GM18519 (cell line): ENCODE results near the gene XRN2.

Experiments used
- ATAC-seq: cut with Tn5 transposase; IDR thresholded peaks from one replicate; pipeline ENCODE4 v1.9.1; 2021; ENCODE audit warnings: mild to moderate bottlenecking, moderate library complexity; ENCODE audit not compliant: unreplicated experiment, low FRiP score

Gene XRN2

DNA sequence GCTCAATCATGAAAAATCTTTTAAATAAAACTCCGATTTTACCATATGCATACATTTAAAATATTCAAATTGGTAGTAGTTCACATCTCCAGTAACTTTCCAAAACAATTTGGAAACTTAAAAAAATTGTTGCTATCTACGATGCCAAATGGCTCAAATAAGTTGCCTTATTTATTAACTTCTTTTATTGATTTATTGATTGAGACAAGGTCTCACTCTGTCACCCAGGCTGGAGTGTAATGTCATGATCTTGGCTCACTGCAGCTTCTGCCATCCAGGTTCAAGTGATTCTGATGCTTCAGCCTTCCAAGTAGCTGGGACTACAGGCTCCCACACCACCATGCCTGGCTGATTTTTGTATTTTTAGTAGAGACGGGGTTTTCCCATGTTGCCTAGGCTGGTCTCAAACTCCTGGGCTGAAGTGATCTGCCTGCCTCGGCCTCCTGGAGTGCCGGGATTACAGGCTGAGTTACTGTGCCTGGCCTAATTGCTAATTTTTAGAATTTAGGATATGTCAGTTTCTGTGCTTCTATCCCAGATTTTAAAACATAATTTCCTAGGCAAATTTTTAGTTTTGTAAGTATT lies 81.3 kb downstream of the XRN2 start:
- ATAC-seq: no peak

DNA sequence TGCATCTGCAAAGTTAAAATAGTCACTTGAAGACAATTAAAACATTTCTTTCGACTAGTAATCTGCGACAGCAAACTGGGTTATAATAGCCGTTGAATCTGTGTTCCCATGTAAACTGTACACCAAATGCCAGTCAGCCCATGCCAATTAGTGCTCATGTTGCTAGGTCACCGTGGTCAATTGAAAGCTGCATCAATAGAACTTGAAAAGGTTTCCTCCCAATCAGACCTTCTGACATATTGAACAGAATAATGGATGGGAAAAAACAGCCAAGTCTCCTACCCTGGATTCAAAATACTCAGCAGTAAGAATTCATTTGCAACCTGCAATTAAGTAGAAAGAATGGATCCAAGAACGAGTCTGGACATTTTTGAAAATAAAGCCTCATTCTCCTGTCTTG lies 83.0 kb downstream of the XRN2 start:
- ATAC-seq: no peak

DNA sequence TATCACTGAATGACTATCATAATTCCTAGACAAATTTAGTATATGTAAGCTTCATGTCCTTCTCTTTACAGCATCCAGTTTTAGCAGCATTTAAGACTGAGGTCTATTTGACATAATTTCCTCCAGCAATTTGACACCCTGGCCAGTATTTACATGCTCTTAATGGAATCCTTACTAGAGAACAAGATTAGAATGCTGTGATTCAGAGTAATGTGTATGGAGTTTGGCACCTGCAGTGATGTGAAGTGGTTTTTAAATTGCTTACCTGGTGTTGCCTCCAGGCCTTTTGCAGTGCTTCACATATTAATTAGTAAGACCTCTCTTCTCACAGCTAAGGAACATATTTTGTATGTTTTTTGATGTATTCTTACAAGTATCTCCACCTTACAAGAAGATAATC lies 84.4 kb downstream of the XRN2 start:
- ATAC-seq: no peak

DNA sequence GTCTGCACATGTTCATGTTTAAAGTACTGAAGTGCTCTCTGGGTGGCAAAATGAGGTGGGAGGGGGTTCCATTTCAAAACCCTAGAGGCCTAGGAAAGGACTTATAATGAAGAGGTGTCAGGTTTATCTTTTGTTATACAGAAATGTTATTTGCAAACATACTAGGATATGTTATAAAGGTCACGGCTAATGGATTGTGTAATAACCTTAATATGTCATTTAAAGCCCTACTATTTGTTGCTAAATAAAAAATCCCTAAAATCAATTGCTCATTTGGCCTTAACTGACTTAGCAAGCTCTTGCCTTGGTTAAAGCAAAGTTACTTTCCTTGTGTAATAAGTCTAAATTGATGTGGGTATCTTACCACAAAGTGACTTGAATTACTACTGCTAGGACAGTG lies 85.4 kb downstream of the XRN2 start:
- ATAC-seq: no peak

DNA sequence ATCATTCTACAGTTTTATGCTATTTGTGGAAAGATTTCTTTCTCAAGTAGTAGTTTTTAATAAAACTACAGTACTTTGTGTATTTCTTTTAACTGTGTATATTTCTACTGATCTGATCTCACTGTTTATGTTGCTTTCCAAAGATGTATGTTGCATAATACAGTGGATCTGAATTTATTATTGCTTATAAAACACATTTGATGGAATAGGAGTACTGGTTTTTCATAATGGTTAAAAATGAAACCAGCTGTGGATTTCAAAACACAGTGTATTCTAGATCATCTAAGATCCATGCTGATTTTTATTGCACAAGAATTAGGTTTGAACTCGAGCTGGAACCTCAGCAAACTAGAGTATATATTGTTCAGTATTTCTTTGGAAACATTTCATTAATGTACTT lies 86.2 kb downstream of the XRN2 start:
- ATAC-seq: no peak

DNA sequence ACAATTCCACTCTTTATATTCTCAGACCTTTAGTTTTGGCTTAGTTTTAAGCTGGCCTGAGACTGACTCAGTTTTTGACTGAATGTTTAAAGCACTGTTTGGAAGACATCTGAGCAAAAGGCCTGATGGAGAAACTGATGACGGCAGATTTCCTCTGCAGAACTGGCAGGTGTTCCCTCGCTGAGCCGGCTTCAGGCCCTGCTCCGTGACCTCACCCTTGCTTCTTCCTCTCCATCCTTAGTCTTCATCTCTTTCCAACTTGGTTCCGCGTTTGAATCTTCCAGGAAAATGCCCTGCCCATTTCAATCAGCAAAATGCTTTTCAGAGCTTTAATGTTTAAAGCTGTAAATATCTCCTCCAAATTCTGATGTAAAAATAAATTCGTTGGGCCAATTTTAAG lies 87.6 kb downstream of the XRN2 start:
- ATAC-seq: no peak

DNA sequence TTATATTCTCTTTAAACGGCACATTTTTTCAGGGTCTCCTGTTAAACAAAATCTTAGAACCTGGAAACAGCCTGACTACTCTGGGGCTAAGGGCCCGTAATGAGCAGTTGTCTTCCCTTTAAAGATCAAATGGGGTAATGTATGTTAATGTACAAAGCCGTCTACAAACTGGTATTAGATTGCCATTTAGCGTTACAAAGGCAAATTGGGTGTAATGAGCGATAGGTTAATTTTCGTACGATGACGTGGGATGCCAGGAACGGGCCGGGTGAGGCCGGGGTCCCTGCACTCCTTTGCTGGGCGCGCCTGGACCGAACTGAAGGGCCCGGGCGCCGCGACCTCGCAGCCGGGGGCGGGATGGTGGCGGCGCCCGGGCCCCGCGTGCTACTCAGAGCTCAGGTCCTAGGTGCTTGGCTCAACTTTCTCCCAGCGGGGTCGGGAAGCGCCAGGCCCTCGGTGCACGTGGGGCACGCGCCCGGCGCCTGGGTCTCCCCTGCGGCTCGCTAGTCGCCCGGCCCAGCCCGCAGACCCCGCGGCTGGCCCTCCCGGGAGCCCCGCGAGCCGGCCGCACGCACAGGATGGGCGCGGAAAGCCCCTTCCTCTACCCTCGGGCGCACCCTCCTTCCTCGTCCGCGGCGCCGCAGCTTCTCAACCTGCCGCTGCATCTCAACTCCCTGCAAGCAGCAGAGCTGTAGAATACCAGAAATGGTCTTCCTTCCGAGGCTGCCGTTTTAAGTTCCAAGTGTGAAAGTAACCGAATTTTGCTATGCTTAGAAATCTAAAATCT lies 88.2 kb downstream of the XRN2 start:
- ATAC-seq: no peak

DNA sequence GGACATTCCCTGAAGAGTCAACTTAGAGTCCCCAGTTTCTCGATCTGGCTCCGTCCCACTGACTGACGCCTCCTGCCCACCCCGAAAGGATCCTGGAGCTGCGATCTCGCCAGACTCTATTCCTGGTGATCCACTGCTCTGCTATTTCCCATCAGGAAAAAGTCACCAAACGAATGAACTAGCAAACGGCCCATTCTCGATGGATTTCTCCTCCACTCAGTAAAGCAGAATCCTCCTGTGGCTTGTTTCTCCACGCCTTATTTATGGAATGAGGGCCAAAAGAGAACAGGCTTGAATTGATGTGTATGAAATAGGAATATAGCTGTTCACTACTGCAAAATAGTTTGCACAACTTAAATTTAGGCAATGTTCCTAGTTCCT lies 88.8 kb downstream of the XRN2 start:
- ATAC-seq: no peak

DNA sequence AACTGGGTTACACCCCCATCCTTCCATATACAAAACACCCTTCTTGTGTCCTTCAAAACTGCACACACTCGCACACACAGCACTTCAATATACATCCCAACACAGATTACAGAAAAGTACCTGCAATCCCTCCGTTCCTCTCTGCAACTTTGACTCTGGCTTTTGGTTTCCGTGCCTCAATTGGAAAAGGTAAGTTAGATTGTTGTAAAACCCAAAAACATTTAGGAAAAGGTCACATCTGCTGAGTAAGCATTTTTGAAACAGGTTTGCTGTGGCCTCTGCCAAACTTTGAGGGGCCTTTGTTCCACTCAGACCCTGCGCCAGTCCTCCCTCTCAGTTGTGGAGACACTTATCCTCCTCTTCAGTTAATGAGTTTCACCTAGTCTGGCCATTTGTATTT lies 90.0 kb downstream of the XRN2 start:
- no peak for ATAC-seq

DNA sequence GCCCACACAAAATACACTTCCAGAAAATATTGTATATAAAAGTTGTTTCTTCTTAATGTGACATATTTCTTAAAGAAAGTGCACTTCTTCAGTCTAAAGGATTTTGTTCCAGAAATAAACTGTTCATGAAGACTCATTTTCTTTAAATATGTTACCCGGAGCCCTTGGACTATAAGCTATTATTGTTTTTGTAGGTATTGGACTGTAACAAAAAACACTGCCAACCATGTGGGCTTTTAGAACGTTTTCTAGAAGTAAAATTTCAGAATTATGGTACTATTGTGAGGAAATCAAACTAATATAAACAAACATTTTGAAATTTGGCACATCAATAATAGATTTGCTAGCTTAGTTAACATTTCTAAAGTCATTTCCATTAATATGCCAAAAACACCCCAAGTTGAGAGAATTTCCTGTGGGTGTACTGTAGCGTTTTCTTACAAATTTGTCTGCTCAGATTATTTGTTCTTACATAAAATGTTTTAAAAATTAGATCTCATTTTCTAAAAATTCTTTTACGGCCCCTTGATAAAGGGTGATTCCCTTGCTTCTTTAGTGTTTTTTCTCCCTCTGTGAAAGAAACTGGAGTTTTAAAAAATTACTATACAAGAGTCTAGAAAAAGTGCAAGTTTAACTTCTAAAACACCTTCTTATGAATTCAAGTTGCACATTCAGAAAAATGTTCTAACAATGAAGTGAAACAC lies 90.8 kb downstream of the XRN2 start:
- no peak for ATAC-seq

DNA sequence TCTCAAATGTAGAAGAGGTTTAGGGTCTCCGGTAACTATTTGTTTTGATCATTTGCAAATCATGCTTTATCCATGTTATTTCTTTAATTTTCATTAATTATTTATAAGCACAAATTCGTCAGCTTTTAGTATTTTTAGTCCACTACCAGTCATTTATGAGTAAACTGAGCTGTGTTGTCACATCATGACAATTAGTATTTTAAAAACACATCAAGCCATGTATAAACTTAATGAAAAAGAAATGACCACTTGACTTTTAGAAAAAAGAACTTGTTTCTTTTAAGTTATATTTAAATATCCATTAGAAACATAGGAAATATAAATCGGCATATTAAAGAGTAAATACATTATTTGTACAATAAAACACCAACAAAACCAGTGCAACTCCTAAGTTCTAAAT lies 91.4 kb downstream of the XRN2 start:
- no peak for ATAC-seq

DNA sequence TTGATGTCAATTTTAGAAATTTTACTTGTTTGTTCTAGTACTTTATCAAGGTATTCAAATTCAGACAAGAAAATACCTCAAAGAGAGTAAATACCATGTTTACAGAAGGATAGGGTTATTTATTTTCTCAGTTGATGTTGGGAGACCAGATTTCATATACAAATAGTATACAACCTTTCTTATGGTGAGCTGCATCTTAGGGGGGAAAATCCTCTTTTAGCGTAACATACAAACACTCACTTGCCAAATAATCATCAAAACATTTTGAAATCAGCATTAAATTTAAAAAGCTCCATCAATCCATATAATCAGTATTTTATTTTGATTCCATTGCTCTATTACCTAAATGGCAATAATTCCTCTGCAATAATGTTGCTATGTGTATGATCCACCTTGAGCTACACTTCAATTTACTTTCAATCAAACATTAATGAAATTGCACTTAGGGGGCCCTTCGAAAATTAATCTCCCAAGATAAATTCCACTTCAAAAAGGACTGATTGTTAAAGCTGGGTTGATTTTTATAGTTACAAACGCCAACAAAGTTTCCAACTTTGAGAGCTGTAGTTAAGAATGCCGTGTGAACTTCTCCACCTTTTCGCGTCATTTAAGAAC lies 92.0 kb downstream of the XRN2 start:
- ATAC-seq: no peak

DNA sequence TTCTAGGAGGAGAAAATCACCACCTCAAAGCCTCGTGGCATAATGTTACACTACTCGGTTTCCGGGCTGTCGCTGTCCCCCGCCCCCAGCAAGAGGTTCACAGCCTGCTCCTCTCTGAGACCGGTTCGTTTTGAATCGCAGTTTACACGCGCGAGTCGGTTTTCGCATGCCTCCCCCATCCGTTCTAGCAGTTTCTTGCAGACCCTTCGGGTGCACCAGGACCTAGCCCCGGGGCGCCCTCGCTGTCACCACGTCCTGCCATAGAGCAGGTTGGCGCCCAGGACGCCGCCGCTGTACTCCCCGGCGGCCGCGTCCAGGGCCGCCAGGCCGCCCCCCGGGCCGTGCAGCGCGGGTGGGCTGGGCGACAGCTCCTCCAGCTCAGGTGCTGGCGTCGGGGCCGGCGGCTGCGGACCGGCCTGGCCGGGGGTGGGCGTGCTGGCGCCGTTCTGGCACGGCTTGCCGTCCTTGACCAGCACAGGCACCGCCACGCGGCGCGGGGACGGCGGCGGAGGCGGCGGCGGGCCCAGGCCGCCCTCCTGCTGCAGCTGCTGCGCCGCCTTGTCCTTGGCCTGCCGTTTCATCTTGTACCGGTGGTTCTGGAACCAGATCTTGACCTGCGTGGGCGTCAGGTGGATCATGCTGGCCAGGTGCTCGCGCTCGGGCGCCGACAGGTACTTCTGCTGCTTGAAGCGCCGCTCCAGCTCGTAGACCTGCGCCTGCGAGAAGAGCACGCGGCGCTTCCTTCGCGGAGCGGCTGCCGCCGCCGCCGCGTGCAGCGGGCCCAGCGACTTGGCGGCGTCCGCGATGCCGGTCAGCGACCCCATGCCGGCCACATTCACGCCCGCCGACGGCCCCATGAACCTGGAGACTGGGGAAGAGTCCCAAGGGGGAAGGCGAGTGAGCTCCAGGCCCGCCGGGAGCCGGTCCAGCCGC lies 92.8 kb downstream of the XRN2 start:
- ATAC-seq: no peak

DNA sequence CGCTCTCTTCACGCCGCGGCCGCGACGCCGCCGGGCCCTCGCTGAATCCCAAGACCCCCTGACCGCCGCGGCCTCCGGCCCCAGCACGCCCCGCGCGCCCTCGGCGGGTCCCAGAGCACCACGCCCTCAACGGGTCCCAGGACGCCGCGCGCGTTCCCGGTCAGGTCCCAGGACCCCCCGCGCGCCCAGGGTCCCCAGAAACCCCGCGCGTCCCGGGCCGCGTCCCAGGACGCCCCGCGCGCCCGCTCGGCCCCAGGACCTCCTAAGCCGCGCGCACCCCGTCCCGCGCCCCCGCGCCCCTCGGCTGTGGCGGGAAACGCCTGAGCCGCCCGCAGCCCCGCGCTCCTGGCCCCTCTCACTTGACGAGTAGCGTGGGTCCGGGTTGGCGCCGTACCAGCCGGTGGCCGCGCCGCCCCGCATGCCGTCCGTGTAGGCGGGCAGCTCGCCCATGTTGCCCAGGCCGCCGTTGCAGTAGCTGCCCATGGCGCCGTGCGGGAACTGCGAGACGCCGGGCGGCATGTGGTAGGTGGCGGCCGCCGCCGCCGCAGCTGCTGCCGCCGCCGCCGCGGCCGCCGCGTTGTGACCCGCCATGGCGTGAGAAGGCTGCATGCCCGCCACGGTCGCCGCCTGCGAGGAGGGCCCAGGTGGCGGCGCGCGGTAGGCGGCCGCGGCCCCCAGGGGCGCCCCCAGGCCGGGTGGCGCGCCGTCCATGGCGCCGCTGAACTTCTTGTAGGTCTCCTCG lies 93.6 kb downstream of the XRN2 start:
- no peak for ATAC-seq

DNA sequence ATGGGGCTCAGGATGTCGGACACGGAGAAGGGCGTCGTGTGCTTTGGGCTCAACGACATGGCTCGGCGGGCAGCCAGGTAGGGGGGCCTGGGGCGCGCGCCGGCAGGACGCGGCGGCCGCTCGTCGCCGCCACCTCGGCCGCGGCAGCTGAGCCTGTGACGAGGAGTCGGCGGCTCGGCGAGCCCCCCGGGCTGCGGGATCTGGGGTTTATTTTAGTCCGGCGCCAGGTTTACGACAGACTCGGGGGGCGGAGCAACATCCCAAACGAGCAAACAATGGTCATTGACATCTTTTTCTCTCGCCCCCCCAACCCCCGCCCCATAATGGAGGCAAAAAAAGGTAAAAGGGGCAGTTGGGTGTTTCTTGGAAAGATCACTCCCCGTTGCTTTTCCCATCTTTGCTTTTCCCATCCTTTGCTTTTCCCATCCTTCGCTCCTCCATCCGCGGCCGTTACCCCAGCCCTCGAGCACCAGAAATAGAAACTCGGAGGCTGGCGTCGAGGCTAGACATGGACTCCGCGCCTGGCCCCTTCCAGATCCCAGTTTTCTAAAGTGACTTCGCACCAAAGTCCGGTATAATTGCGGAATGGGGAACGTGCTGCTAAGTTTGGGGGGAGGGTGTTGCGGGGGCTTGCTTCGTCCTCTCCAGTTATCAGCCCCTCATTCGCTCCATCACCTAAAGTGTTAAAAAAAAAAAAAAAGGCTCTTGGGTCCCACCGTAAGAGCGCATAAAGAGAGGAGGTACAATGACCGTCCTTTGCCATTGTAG lies 94.4 kb downstream of the XRN2 start, which contains the start of gene NKX2-4:
Gene NKX2-4 (minus strand): TSS at position 186 of the 768 bp plus-strand sequence. CDS start 127 bp downstream, at position 59.
- no peak for ATAC-seq

DNA sequence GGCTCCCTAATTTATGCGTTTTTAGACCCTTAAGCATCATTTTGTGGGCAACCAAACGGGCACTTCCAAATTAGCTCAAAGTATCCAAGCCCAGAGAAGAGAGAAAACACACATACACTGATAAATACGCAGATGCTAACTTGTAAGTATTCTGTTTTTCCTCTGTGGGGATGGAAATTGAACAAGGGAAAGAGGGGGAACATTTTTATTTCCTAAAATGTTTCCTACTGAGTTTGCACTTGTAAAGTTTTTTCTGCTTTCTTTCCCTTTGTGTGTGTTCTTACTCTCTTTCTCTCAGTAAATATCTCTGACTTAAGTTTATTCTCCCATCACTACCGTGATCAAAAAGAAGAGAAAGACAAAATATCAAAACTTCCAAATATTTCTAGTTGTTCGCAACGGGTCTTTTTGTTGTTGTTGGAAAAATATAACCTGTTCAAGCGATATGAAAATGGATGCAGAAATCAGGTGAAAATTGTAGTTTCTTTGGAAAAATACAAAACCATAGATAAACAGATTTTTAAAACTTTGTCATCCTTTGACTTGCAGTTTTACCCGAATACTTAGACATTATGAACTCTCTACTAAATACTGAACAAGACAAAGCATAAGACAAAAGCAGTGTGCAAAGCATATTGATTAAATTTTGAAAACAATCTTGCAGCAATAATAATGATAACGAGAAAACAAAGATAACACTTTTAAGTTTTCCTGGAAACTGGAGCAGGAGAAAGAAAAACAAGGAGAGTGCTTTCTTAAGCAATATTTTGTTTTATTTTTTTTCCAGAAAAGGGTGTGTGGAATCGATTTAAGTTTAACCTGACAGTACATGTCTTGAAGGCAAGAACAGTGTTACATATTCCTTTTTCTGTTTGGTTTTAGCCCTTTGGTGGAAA lies 95.2 kb downstream of the XRN2 start:
- no peak for ATAC-seq

DNA sequence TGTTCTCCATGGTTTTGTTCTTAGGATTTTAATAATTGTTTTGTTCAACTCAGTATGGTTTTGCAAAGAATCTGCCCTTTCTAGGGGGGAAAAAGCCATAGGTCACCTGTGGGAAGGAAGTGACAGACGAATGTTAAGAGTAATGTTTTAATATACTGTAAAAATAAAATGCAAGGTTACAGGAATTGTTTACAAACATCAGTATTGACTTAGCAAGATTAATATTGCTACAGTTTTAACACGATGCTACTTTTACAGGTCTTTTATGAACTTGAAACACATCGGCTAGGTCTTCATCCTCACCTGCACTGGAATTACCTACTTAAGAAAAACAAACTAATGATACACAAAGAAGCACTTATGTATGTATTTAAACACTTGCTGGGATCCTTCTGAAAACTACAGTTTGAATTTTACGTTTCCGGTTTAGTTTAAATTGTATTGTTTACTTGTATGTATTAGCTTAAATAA lies 95.9 kb downstream of the XRN2 start:
- no peak for ATAC-seq

DNA sequence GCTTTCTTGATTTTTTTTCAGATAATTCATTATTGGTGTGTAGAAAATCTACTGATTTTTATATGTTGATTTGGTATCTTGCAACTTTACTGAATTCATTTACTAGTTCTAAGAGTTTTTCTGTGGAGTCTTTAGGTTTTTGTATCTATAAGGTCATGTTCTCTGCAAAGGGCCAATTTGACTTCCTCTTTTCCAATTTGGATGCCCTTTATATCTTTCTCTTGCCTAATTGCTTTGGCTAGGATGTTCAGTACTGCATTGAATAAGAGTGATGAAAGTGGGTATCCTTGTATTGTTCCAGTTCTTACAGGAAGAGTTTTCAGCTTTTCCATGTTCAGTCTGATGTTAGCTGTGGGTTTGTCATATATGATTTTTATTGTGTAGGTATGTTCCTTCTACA lies 108.6 kb downstream of the XRN2 start:
- no peak for ATAC-seq
